Measurements from ENCODE around the gene SEC61A2.

The SEC61A2 gene

DNA sequence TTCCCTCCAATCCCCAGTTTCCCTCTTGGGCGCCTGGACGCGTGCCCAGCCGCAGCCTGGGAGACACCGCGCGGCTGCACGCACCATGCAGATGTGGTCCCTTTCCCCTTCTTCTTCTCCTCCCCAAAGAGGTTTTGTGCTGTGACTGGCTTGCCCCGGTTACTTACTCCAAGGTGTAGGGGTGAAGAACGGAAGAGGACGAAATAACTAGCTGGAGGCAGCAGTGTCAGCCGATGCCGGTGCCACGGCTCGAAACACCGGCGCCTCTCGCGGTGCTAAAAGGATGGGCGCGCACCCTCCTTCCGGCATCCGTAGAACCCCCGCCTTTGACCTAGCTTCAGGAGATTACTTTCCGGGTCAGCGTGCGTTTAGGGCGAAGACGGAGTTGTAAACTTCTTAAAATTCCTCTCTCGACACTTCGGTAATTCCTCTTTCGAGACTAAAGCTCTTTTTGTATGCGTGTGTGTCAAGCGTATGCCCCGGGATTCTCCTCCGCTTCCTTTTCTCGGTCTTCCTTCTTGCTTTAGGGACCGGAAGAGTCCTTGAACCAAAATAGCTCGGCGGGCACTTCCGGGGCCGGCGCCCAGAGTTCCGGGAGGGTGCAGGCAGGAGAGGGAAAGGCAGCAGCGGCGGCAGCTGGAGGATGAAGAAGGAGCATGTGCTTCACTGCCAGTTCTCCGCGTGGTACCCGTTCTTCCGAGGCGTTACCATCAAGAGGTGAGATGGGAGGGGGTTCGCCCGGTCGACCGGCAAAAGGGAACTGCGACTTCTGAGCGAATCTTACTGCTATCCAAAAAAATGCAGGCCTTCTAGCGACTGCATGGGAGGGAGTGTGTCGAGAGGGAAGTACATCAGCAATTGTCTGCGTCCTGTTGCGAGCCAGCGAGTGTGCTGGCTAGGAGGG lies 66.4 kb downstream of the SEC61A2 start, which contains the start of the genes CDC123 and NUDT5:
Gene CDC123 (plus strand): TSS at position 586 of the 904 bp plus-strand sequence. CDS start 58 bp downstream, at position 644.
Gene NUDT5 (minus strand): TSS at position 289 of the 904 bp plus-strand sequence. CDS start 9,600 bp downstream, outside the sequence.
- TF ChIP-seq EZH2 (IDR thresholded peaks at IDR 0.05) (no peak), FOXP2 (optimal IDR thresholded peaks at IDR 0.05; ENCODE audit: control extremely low read depth, extremely low read length, insufficient read depth) (no peak), POLR2AphosphoS5 (IDR thresholded peaks at IDR 0.05; ENCODE audit: borderline replicate concordance, low read depth, low read length) (peak; percentile 42; the same call in 1 of the 2 replicates)
- H3K27ac ChIP-seq, result peak within 1 kb of the TSS; percentile 95
- H3K4me3 ChIP-seq, result peak within 1 kb of the TSS; percentile 91

GRCh38 chr10:12196531-12197211 lies 67.2 kb downstream of the SEC61A2 start:
- peaks cover 18% of the 10 kb centered on the region for H3K36me3 ChIP-seq (ENCODE audit: insufficient read depth, low read length)

More for the DNA sequence above, 66.4 kb downstream of the SEC61A2 start, which contains the start of the genes CDC123 and NUDT5:
- Histone ChIP-seq H3K9me3 (ENCODE audit: low read depth, low read length) (no peaks in the 10 kb centered on the region), H3K9ac (ENCODE audit: insufficient read length) (peak within 1 kb of the TSS; percentile 94), H3K36me3 (ENCODE audit: insufficient read depth, low read length) (peaks cover 10% of the 10 kb centered on the region)
- no peak for DNase-seq (ENCODE audit: low read depth, low spot score)

GRCh38 chr10:12198156-12198555 lies 68.7 kb downstream of the SEC61A2 start:
- no peak for TF ChIP-seq EZH2 (IDR thresholded peaks at IDR 0.05)
- no peak for TF ChIP-seq FOXP2 (optimal IDR thresholded peaks at IDR 0.05; ENCODE audit: control extremely low read depth, extremely low read length, insufficient read depth)
- no peak for TF ChIP-seq POLR2AphosphoS5 (IDR thresholded peaks at IDR 0.05; ENCODE audit: borderline replicate concordance, low read depth, low read length)
- no peaks in the 10 kb centered on the region for H3K9me3 ChIP-seq (ENCODE audit: low read depth, low read length)
- DNase-seq (ENCODE audit: low read depth, low spot score), result no peak
- H3K9ac ChIP-seq (ENCODE audit: insufficient read length), result no peak overlapping the region
- H3K4me3 ChIP-seq, result no peak overlapping the region
- peaks cover 20% of the 10 kb centered on the region for H3K36me3 ChIP-seq (ENCODE audit: insufficient read depth, low read length)
- H3K27ac ChIP-seq, result no peak overlapping the region

More at GRCh38 chr10:12196531-12197211, 67.2 kb downstream of the SEC61A2 start:
- TF ChIP-seq EZH2 (IDR thresholded peaks at IDR 0.05) (no peak), POLR2AphosphoS5 (IDR thresholded peaks at IDR 0.05; ENCODE audit: borderline replicate concordance, low read depth, low read length) (no peak), FOXP2 (optimal IDR thresholded peaks at IDR 0.05; ENCODE audit: control extremely low read depth, extremely low read length, insufficient read depth) (no peak)
- Histone ChIP-seq H3K4me3 (peak overlapping the region; percentile 91), H3K9me3 (ENCODE audit: low read depth, low read length) (no peaks in the 10 kb centered on the region), H3K9ac (ENCODE audit: insufficient read length) (peak overlapping the region; percentile 94), H3K27ac (no peak overlapping the region)
- no peak for DNase-seq (ENCODE audit: low read depth, low spot score)

DNA sequence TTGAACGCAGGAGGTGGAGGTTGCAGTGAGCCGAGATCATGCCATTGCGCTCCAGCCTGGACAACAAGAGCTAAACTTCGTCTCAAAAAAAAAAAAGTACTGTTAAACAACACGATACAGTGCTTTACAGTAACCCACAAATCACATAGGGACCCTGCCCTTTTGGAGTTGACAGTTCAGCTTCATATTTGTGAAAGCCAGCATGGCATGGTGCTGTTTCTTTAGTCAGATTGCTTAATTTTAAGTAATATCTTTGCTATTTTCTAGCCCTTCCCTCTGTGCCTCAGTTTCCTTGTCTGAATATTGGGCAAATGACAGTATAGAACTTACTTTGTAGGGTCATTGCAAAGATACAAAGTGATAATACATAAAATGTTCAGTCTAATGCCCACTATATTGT lies 71.4 kb downstream of the SEC61A2 start:
- no peak for DNase-seq (ENCODE audit: low read depth, low spot score)
- no peak for TF ChIP-seq EZH2 (IDR thresholded peaks at IDR 0.05)
- no peak for TF ChIP-seq POLR2AphosphoS5 (IDR thresholded peaks at IDR 0.05; ENCODE audit: borderline replicate concordance, low read depth, low read length)
- TF ChIP-seq FOXP2 (optimal IDR thresholded peaks at IDR 0.05; ENCODE audit: control extremely low read depth, extremely low read length, insufficient read depth), result no peak
- Histone ChIP-seq H3K9ac (ENCODE audit: insufficient read length) (no peak overlapping the region), H3K4me3 (no peak overlapping the region), H3K36me3 (ENCODE audit: insufficient read depth, low read length) (peaks cover 30% of the 10 kb centered on the region), H3K27ac (no peak overlapping the region), H3K9me3 (ENCODE audit: low read depth, low read length) (no peaks in the 10 kb centered on the region)

- no peak for TF ChIP-seq EZH2 (IDR thresholded peaks at IDR 0.05)
- no peak for TF ChIP-seq POLR2AphosphoS5 (IDR thresholded peaks at IDR 0.05; ENCODE audit: borderline replicate concordance, low read depth, low read length)
- no peak for TF ChIP-seq FOXP2 (optimal IDR thresholded peaks at IDR 0.05; ENCODE audit: control extremely low read depth, extremely low read length, insufficient read depth)
- H3K27ac ChIP-seq, result no peak overlapping the region
- H3K9me3 ChIP-seq (ENCODE audit: low read depth, low read length), result no peaks in the 10 kb centered on the region
- H3K4me3 ChIP-seq, result no peak overlapping the region
- H3K9ac ChIP-seq (ENCODE audit: insufficient read length), result no peak overlapping the region
- H3K36me3 ChIP-seq (ENCODE audit: insufficient read depth, low read length), result peaks cover 30% of the 10 kb centered on the region
- DNase-seq (ENCODE audit: low read depth, low spot score), result no peak
Measured at GRCh38 chr10:12201543-12201942, 72.1 kb downstream of the SEC61A2 start.

GRCh38 chr10:12202226-12202625 lies 72.7 kb downstream of the SEC61A2 start:
- no peak overlapping the region for H3K27ac ChIP-seq
- TF ChIP-seq FOXP2 (optimal IDR thresholded peaks at IDR 0.05; ENCODE audit: control extremely low read depth, extremely low read length, insufficient read depth) (no peak), POLR2AphosphoS5 (IDR thresholded peaks at IDR 0.05; ENCODE audit: borderline replicate concordance, low read depth, low read length) (no peak), EZH2 (IDR thresholded peaks at IDR 0.05) (no peak)
- peaks cover 34% of the 10 kb centered on the region for H3K36me3 ChIP-seq (ENCODE audit: insufficient read depth, low read length)
- no peak overlapping the region for H3K4me3 ChIP-seq
- no peak for DNase-seq (ENCODE audit: low read depth, low spot score)
- H3K9me3 ChIP-seq (ENCODE audit: low read depth, low read length), result no peaks in the 10 kb centered on the region
- no peak overlapping the region for H3K9ac ChIP-seq (ENCODE audit: insufficient read length)

- TF ChIP-seq EZH2 (IDR thresholded peaks at IDR 0.05) (no peak), POLR2AphosphoS5 (IDR thresholded peaks at IDR 0.05; ENCODE audit: borderline replicate concordance, low read depth, low read length) (no peak), FOXP2 (optimal IDR thresholded peaks at IDR 0.05; ENCODE audit: control extremely low read depth, extremely low read length, insufficient read depth) (no peak)
- no peak overlapping the region for H3K27ac ChIP-seq
- no peak for DNase-seq (ENCODE audit: low read depth, low spot score)
- no peak overlapping the region for H3K4me3 ChIP-seq
- no peaks in the 10 kb centered on the region for H3K9me3 ChIP-seq (ENCODE audit: low read depth, low read length)
- H3K36me3 ChIP-seq (ENCODE audit: insufficient read depth, low read length), result peaks cover 42% of the 10 kb centered on the region; the same call in 1 of the 2 replicates
- no peak overlapping the region for H3K9ac ChIP-seq (ENCODE audit: insufficient read length)
Measured at GRCh38 chr10:12205082-12205481, 75.6 kb downstream of the SEC61A2 start.

GRCh38 chr10:12207114-12207513 lies 77.6 kb downstream of the SEC61A2 start:
- Histone ChIP-seq H3K27ac (no peak overlapping the region), H3K36me3 (ENCODE audit: insufficient read depth, low read length) (peaks cover 48% of the 10 kb centered on the region), H3K9ac (ENCODE audit: insufficient read length) (no peak overlapping the region), H3K9me3 (ENCODE audit: low read depth, low read length) (no peaks in the 10 kb centered on the region), H3K4me3 (no peak overlapping the region)
- no peak for DNase-seq (ENCODE audit: low read depth, low spot score)
- TF ChIP-seq FOXP2 (optimal IDR thresholded peaks at IDR 0.05; ENCODE audit: control extremely low read depth, extremely low read length, insufficient read depth) (no peak), POLR2AphosphoS5 (IDR thresholded peaks at IDR 0.05; ENCODE audit: borderline replicate concordance, low read depth, low read length) (no peak), EZH2 (IDR thresholded peaks at IDR 0.05) (no peak)
